ENCODE measurements around the gene TUFT1.

The TUFT1 gene

GRCh38 chr1:151553659-151554058, 13.6 kb downstream of the TUFT1 start:
- TF ChIP-seq USF1 (IDR thresholded peaks at IDR 0.05) (no peak), REST (IDR thresholded peaks at IDR 0.05; ENCODE audit: low read depth) (no peak), TAF1 (IDR thresholded peaks at IDR 0.05; ENCODE audit: low read depth) (no peak), RAD21 (IDR thresholded peaks at IDR 0.05; ENCODE audit: low read depth) (no peak), TCF12 (IDR thresholded peaks at IDR 0.05; ENCODE audit: low read depth) (no peak), EP300 (IDR thresholded peaks at IDR 0.05; ENCODE audit: borderline replicate concordance) (no peak), YY1 (IDR thresholded peaks at IDR 0.05; ENCODE audit: low read depth) (no peak), TEAD4 (IDR thresholded peaks at IDR 0.05) (no peak), FOXM1 (IDR thresholded peaks at IDR 0.05; ENCODE audit: borderline replicate concordance, low read depth) (no peak), CEBPB (IDR thresholded peaks at IDR 0.05) (no peak), ZBTB7A (IDR thresholded peaks at IDR 0.05; ENCODE audit: low read depth) (no peak), MAX (IDR thresholded peaks at IDR 0.05) (no peak), EGR1 (IDR thresholded peaks at IDR 0.05) (no peak), NFIC (IDR thresholded peaks at IDR 0.05) (no peak), CREB1 (IDR thresholded peaks at IDR 0.05; ENCODE audit: low read depth) (no peak)

- TF ChIP-seq EP300 (IDR thresholded peaks at IDR 0.05; ENCODE audit: borderline replicate concordance) = no peak
- no peak for TF ChIP-seq EGR1 (IDR thresholded peaks at IDR 0.05)
- no peak for TF ChIP-seq YY1 (IDR thresholded peaks at IDR 0.05; ENCODE audit: low read depth)
- no peak for TF ChIP-seq FOXM1 (IDR thresholded peaks at IDR 0.05; ENCODE audit: borderline replicate concordance, low read depth)
- no peak for TF ChIP-seq MAX (IDR thresholded peaks at IDR 0.05)
- TF ChIP-seq CEBPB (IDR thresholded peaks at IDR 0.05) = no peak
- TF ChIP-seq REST (IDR thresholded peaks at IDR 0.05; ENCODE audit: low read depth) = no peak
- TF ChIP-seq RAD21 (IDR thresholded peaks at IDR 0.05; ENCODE audit: low read depth) = no peak
- TF ChIP-seq NFIC (IDR thresholded peaks at IDR 0.05) = no peak
- no peak for TF ChIP-seq ZBTB7A (IDR thresholded peaks at IDR 0.05; ENCODE audit: low read depth)
- no peak for TF ChIP-seq USF1 (IDR thresholded peaks at IDR 0.05)
- TF ChIP-seq CREB1 (IDR thresholded peaks at IDR 0.05; ENCODE audit: low read depth) = no peak
- no peak for TF ChIP-seq TAF1 (IDR thresholded peaks at IDR 0.05; ENCODE audit: low read depth)
- no peak for TF ChIP-seq TEAD4 (IDR thresholded peaks at IDR 0.05)
- no peak for TF ChIP-seq TCF12 (IDR thresholded peaks at IDR 0.05; ENCODE audit: low read depth)
These were observed 15.9 kb downstream of the TUFT1 start for GRCh38 chr1:151556052-151556451.

GRCh38 chr1:151562661-151563060, 22.6 kb downstream of the TUFT1 start:
- TF ChIP-seq TEAD4 (IDR thresholded peaks at IDR 0.05) = no peak
- no peak for TF ChIP-seq EGR1 (IDR thresholded peaks at IDR 0.05)
- TF ChIP-seq ZBTB7A (IDR thresholded peaks at IDR 0.05; ENCODE audit: low read depth) = no peak
- TF ChIP-seq CEBPB (IDR thresholded peaks at IDR 0.05) = no peak
- TF ChIP-seq USF1 (IDR thresholded peaks at IDR 0.05) = no peak
- no peak for TF ChIP-seq YY1 (IDR thresholded peaks at IDR 0.05; ENCODE audit: low read depth)
- no peak for TF ChIP-seq TCF12 (IDR thresholded peaks at IDR 0.05; ENCODE audit: low read depth)
- no peak for TF ChIP-seq FOXM1 (IDR thresholded peaks at IDR 0.05; ENCODE audit: borderline replicate concordance, low read depth)
- TF ChIP-seq RAD21 (IDR thresholded peaks at IDR 0.05; ENCODE audit: low read depth) = no peak
- TF ChIP-seq NFIC (IDR thresholded peaks at IDR 0.05) = no peak

GRCh38 chr1:151563376-151563775, 23.3 kb downstream of the TUFT1 start:
- no peak for TF ChIP-seq MAX (IDR thresholded peaks at IDR 0.05)
- no peak for TF ChIP-seq EP300 (IDR thresholded peaks at IDR 0.05; ENCODE audit: borderline replicate concordance)
- TF ChIP-seq YY1 (IDR thresholded peaks at IDR 0.05; ENCODE audit: low read depth) = no peak
- no peak for TF ChIP-seq TCF12 (IDR thresholded peaks at IDR 0.05; ENCODE audit: low read depth)
- TF ChIP-seq CREB1 (IDR thresholded peaks at IDR 0.05; ENCODE audit: low read depth) = no peak
- no peak for TF ChIP-seq TEAD4 (IDR thresholded peaks at IDR 0.05)
- no peak for TF ChIP-seq NFIC (IDR thresholded peaks at IDR 0.05)
- TF ChIP-seq REST (IDR thresholded peaks at IDR 0.05; ENCODE audit: low read depth) = no peak
- no peak for TF ChIP-seq ZBTB7A (IDR thresholded peaks at IDR 0.05; ENCODE audit: low read depth)
- no peak for TF ChIP-seq EGR1 (IDR thresholded peaks at IDR 0.05)
- no peak for TF ChIP-seq TAF1 (IDR thresholded peaks at IDR 0.05; ENCODE audit: low read depth)
- TF ChIP-seq CEBPB (IDR thresholded peaks at IDR 0.05) = no peak
- TF ChIP-seq USF1 (IDR thresholded peaks at IDR 0.05) = no peak
- no peak for TF ChIP-seq FOXM1 (IDR thresholded peaks at IDR 0.05; ENCODE audit: borderline replicate concordance, low read depth)
- TF ChIP-seq RAD21 (IDR thresholded peaks at IDR 0.05; ENCODE audit: low read depth) = no peak

All from Ishikawa (cell line).